ENCODE results near the gene SNX32.
"Not testable (repeated sequence)": the region's sequence is repeated elsewhere in the genome, so short reads cannot be mapped to it uniquely, and the experiment has no call there.

SNX32 gene

DNA sequence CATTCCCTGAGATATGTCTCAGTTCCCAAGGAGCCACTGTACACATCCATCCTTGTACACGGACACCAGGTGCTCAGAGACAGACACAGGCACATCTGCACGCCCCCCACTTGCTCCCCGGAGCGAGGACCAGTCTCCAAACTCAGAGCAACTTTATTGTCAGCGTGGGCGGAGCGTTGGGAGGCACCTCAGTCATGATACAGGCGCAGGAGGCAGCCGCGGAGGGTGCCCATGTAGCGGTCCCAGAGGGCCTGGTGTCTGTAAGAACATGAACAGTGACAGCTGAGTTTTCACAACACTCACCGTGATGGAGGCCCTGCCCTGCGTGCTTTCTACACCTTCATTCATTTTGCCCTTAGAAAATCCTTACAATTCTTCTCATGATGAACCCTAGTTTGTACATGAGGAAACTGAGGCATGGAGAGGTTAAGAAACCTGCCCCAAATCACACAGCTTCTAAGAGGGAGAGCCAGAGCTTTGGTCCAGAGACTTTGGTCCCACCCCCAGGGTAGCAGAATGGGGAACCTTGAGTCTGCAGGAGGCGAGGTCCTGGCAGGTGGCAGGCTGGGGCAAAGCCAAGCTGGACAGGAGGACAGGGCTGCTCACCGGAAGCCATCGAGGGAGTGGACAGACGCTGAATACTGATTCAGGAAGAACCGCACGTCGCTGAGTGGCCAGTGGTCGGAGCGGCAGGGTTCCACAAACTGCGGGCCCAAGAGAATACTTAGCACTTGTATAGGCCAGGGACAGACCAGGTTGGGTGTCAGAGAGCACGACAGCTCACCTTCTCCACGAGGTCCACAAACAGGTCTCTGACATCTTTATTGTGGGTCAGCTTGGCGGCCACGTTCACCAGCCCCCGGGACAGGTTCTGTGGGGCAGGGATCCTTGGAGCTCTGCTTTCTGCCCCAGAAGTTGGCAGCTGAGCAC, 50.3 kb downstream of the SNX32 start:
- Histone ChIP-seq H3K9ac (ENCODE audit: low read length) (no peak overlapping the region), H3K36me3 (ENCODE audit: control insufficient read depth, insufficient read depth, low read length) (peaks cover 15% of the 10 kb centered on the region)

GRCh38 chr11:65884716-65885092, 50.9 kb downstream of the SNX32 start:
- no peaks in the 10 kb centered on the region for H3K27me3 ChIP-seq (ENCODE audit: control insufficient read depth, insufficient read depth, low read length)
- no peak overlapping the region for H3K9ac ChIP-seq (ENCODE audit: low read length)
- H3K4me3 ChIP-seq (ENCODE audit: low read length) = no peak overlapping the region
- H3K4me1 ChIP-seq (ENCODE audit: control insufficient read depth, insufficient read depth, low read length) = peaks cover 42% of the 10 kb centered on the region
- H3K9me3 ChIP-seq (ENCODE audit: control insufficient read depth, low read length) = no peaks in the 10 kb centered on the region
- peaks cover 15% of the 10 kb centered on the region for H3K36me3 ChIP-seq (ENCODE audit: control insufficient read depth, insufficient read depth, low read length)

More for the DNA sequence above, 50.3 kb downstream of the SNX32 start:
- Histone ChIP-seq H3K27me3 (ENCODE audit: control insufficient read depth, insufficient read depth, low read length) (no peaks in the 10 kb centered on the region), H3K4me1 (ENCODE audit: control insufficient read depth, insufficient read depth, low read length) (peaks cover 36% of the 10 kb centered on the region), H3K4me3 (ENCODE audit: low read length) (no peak overlapping the region), H3K9me3 (ENCODE audit: control insufficient read depth, low read length) (no peaks in the 10 kb centered on the region)

GRCh38 chr11:65885231-65885630, 51.5 kb downstream of the SNX32 start:
- H3K4me1 ChIP-seq (ENCODE audit: control insufficient read depth, insufficient read depth, low read length) = peaks cover 48% of the 10 kb centered on the region
- no peak overlapping the region for H3K4me3 ChIP-seq (ENCODE audit: low read length)
- no peaks in the 10 kb centered on the region for H3K27me3 ChIP-seq (ENCODE audit: control insufficient read depth, insufficient read depth, low read length)
- peaks cover 15% of the 10 kb centered on the region for H3K36me3 ChIP-seq (ENCODE audit: control insufficient read depth, insufficient read depth, low read length)
- H3K9ac ChIP-seq (ENCODE audit: low read length) = no peak overlapping the region
- no peaks in the 10 kb centered on the region for H3K9me3 ChIP-seq (ENCODE audit: control insufficient read depth, low read length)

DNA sequence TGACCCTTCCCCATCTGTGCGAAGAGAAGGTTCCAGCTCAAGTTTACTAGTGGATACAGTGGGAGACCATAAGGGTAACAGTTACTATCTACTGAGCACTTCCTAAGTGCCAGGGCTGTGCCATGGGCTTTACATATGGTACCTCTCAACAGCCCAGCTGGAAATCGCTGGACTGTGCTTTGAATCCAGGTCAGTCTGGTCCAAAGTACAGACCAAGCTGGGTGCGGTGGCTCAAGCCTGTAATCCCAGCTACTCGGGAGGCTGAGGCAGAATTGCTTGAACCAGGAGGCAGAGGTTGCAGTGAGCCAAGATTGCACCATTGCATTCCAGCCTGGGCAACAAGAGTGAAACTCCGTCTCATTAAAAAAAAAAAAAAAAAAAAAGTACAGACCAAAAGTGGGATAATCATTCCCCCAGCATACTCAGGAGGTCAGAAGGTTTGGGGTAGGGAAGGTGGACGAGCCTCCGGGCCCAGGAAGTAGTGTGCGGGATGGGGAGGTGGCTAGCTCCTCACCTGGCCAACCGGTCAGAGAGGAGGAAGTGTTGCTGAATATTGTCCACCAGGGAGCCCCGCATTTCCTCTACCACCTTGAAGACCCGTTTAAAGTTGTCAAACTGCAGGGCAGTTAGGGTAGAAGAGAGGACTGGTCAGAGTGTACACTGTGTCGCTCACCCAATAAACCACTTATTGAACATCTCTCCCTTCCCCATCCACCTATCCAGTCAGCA, 52.2 kb downstream of the SNX32 start:
- Histone ChIP-seq H3K4me3 (ENCODE audit: low read length) (no peak overlapping the region), H3K4me1 (ENCODE audit: control insufficient read depth, insufficient read depth, low read length) (peaks cover 53% of the 10 kb centered on the region)

GRCh38 chr11:65886826-65887722, 53.3 kb downstream of the SNX32 start:
- Histone ChIP-seq H3K27me3 (ENCODE audit: control insufficient read depth, insufficient read depth, low read length) (no peaks in the 10 kb centered on the region), H3K4me1 (ENCODE audit: control insufficient read depth, insufficient read depth, low read length) (peaks cover 64% of the 10 kb centered on the region), H3K36me3 (ENCODE audit: control insufficient read depth, insufficient read depth, low read length) (peaks cover 15% of the 10 kb centered on the region), H3K4me3 (ENCODE audit: low read length) (peak overlapping the region; percentile 90), H3K9ac (ENCODE audit: low read length) (peak overlapping the region; percentile 72), H3K9me3 (ENCODE audit: control insufficient read depth, low read length) (no peaks in the 10 kb centered on the region)

More for the DNA sequence above, 52.2 kb downstream of the SNX32 start:
- Histone ChIP-seq H3K9me3 (ENCODE audit: control insufficient read depth, low read length) (no peaks in the 10 kb centered on the region), H3K36me3 (ENCODE audit: control insufficient read depth, insufficient read depth, low read length) (peaks cover 15% of the 10 kb centered on the region), H3K27me3 (ENCODE audit: control insufficient read depth, insufficient read depth, low read length) (no peaks in the 10 kb centered on the region), H3K9ac (ENCODE audit: low read length) (no peak overlapping the region)

DNA sequence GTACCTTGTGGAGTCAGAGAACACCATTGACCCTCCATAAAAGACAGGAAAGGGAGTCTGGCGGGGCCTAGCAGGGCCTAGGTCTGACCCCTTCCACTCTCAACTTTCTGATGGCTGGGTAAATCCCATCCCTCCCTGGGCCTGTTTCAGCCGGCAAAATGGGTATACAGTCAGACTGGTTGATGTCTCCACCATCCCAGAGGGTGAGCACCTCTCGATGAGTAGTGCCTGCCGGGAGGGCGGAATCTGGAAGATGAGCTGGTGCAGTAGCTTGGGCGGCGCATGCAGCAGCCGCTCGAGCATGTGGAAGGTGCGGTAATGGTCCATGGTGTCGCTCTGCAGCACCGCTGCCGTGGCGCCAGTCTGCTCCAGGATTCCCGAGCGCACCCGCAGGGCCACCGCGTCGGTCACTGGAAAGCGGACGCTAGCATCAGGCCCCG, 54.0 kb downstream of the SNX32 start:
- Histone ChIP-seq H3K9me3 (ENCODE audit: control insufficient read depth, low read length) (no peaks in the 10 kb centered on the region), H3K9ac (ENCODE audit: low read length) (peak overlapping the region; percentile 72), H3K4me1 (ENCODE audit: control insufficient read depth, insufficient read depth, low read length) (peaks cover 70% of the 10 kb centered on the region), H3K4me3 (ENCODE audit: low read length) (peak overlapping the region; percentile 90), H3K36me3 (ENCODE audit: control insufficient read depth, insufficient read depth, low read length) (peaks cover 15% of the 10 kb centered on the region), H3K27me3 (ENCODE audit: control insufficient read depth, insufficient read depth, low read length) (no peaks in the 10 kb centered on the region)

GRCh38 chr11:65888163-65888814, 54.5 kb downstream of the SNX32 start, which contains the start of gene FIBP:
FIBP (minus strand) TSS chr11:65888471; CDS start chr11:65888418, 53 bp downstream.
- Histone ChIP-seq H3K9me3 (ENCODE audit: control insufficient read depth, low read length) (no peaks in the 10 kb centered on the region), H3K4me1 (ENCODE audit: control insufficient read depth, insufficient read depth, low read length) (peaks cover 75% of the 10 kb centered on the region), H3K36me3 (ENCODE audit: control insufficient read depth, insufficient read depth, low read length) (peaks cover 13% of the 10 kb centered on the region), H3K4me3 (ENCODE audit: low read length) (peak within 1 kb of the TSS; percentile 90), H3K9ac (ENCODE audit: low read length) (peak within 1 kb of the TSS; percentile 72), H3K27me3 (ENCODE audit: control insufficient read depth, insufficient read depth, low read length) (no peaks in the 10 kb centered on the region)

DNA sequence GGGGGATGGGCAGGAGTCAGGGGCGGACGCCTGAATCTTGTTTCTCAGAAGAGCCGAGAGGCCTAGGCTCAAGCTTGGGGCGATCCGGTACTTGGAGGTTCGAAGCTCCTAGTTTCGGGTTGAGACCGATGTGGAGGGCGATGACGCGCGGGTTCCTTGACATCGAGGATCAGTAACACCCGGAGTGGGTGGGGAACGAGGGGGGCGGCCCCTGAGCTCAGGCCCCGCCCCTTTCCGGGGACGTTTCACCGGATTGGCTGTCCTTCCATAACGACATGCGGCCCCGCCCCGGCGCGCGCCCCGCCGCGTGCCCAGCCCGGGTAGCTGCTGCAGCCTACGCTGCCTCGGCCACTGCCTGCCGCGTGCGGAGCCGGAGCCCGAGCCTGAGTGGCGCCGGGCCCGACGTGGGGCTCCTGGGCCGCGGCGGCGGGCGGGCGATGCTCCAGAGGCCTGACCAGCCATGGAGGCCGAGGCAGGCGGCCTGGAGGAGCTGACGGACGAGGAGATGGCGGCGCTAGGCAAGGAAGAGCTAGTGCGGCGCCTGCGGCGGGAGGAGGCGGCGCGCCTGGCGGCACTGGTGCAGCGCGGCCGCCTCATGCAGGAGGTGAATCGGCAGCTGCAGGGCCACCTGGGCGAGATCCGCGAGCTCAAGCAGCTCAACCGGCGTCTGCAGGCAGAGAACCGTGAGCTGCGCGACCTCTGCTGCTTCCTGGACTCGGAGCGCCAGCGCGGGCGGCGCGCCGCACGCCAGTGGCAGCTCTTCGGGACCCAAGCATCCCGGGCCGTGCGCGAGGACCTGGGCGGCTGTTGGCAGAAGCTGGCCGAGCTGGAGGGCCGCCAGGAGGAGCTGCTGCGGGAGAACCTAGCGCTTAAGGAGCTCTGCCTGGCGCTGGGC, 56.8 kb downstream of the SNX32 start, which contains the start of gene CCDC85B:
TSS of gene CCDC85B (plus strand) at position 350 of the 895 bp plus-strand sequence. CDS start at position 461, 111 bp downstream.
- peaks cover 65% of the 10 kb centered on the region for H3K4me1 ChIP-seq (ENCODE audit: control insufficient read depth, insufficient read depth, low read length)
- no peaks in the 10 kb centered on the region for H3K9me3 ChIP-seq (ENCODE audit: control insufficient read depth, low read length)
- H3K9ac ChIP-seq (ENCODE audit: low read length) = peak within 1 kb of the TSS; percentile 72
- no peaks in the 10 kb centered on the region for H3K36me3 ChIP-seq (ENCODE audit: control insufficient read depth, insufficient read depth, low read length)
- no peaks in the 10 kb centered on the region for H3K27me3 ChIP-seq (ENCODE audit: control insufficient read depth, insufficient read depth, low read length)
- H3K4me3 ChIP-seq (ENCODE audit: low read length) = peak within 1 kb of the TSS; percentile 69

DNA sequence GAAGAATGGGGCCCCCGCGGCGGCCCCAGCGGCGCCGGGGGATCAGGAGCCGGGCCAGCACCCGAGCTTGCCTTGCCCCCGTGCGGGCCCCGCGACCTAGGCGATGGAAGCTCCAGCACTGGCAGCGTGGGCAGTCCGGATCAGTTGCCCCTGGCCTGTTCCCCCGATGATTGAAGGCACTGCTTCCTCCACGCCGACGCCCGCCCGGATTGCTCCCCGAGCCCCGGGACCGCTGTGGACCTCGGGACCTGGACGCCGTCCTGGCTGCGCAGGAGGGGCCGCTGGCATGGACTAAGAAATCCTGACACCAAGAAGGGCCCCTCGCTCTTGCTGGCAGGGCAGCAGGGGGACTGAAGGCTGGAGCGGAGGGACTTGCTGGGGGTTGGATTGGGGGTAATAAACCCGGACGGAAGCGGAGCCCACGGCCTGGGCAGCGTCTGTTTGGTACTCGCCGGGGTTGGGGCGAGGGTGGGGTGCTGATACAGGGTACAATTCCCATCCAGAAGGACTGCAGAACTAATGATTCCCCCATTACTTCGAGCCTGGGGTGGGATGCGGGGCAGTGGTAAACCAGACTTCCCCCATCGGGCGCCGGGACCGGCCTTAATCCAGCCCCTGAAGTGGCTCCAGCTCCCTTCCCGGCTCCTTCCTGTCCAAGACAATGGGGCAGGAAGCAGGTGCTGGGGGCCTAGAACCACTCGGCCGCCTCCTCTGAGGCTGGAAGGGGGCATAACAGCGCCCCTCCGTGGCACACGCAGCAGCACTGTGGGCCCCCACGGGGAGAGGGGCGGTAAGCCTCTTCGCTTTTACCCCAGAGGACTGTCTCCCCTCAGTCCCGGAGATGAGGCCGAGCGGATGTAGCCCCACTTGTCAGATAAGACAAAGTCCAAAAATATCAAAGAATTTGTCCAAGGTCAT, 57.7 kb downstream of the SNX32 start:
- H3K4me3 ChIP-seq (ENCODE audit: low read length) = peak overlapping the region; percentile 69
- H3K4me1 ChIP-seq (ENCODE audit: control insufficient read depth, insufficient read depth, low read length) = peaks cover 56% of the 10 kb centered on the region
- no peaks in the 10 kb centered on the region for H3K9me3 ChIP-seq (ENCODE audit: control insufficient read depth, low read length)
- no peaks in the 10 kb centered on the region for H3K27me3 ChIP-seq (ENCODE audit: control insufficient read depth, insufficient read depth, low read length)
- no peaks in the 10 kb centered on the region for H3K36me3 ChIP-seq (ENCODE audit: control insufficient read depth, insufficient read depth, low read length)
- peak overlapping the region; percentile 72 for H3K9ac ChIP-seq (ENCODE audit: low read length)

DNA sequence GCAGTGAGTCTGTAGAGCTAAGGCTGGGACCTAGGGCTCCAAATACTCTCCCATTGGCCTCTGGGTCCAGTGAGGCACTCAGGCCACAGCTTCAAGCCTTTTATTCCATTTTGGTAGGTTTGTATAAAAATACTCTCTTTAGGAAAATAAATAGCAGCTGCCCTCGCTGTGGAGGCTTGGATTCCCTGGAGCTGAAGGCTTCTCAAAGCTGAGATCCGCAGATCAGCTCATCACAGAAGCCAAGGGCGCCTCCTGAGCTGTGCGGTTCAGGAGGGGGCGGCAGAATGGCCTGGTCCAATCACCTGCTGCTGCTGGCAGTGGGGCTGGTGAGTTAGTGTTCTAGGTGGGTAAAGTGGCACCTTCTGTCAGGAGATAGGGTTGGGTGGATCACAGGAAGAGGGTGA, 58.4 kb downstream of the SNX32 start:
- peaks cover 50% of the 10 kb centered on the region for H3K4me1 ChIP-seq (ENCODE audit: control insufficient read depth, insufficient read depth, low read length)
- H3K27me3 ChIP-seq (ENCODE audit: control insufficient read depth, insufficient read depth, low read length); H3K4me3 ChIP-seq (ENCODE audit: low read length); H3K36me3 ChIP-seq (ENCODE audit: control insufficient read depth, insufficient read depth, low read length); H3K9me3 ChIP-seq (ENCODE audit: control insufficient read depth, low read length): not testable (repeated sequence)
- peak overlapping the region; percentile 72 for H3K9ac ChIP-seq (ENCODE audit: low read length)
